Esophagus muscularis mucosa (tissue), 4 donors: ENCODE results near the gene RMND5A.

ENCODE experiments used
- EP300 ChIP-seq: sonication (generic); formaldehyde crosslinking; IDR thresholded peaks from one replicate; pipeline ENCODE4 v1.6.1; 2017; ENCODE audit warnings: antibody characterized with exemption
- POLR2A ChIP-seq: fragments of 450-650 bp; IDR thresholded peaks from one replicate; pipeline ENCODE4 v1.6.1; 2017; ENCODE audit warnings: antibody characterized with exemption, moderate library complexity, mild to moderate bottlenecking, low read depth
- POLR2AphosphoS5 ChIP-seq, 2 donors: sonication (generic); formaldehyde crosslinking; IDR thresholded peaks; one replicate each; pipeline ENCODE4 v1.6.1; 2017; ENCODE audit warnings: antibody characterized with exemption in 2 of 2
- TF ChIP-seq, protein P1 (sequence below), 3 experiments: fragments of 200-600 bp in 2 of 3; fragments of 450-650 bp in 1 of 3; sonication (generic) in 2 of 3; IDR thresholded peaks; one replicate each; pipeline ENCODE4 v1.5.1; 2017 to 2019; ENCODE audit warnings: antibody characterized with exemption in 3 of 3, mild to moderate bottlenecking in 2 of 3, moderate library complexity in 1 of 3

DNA sequence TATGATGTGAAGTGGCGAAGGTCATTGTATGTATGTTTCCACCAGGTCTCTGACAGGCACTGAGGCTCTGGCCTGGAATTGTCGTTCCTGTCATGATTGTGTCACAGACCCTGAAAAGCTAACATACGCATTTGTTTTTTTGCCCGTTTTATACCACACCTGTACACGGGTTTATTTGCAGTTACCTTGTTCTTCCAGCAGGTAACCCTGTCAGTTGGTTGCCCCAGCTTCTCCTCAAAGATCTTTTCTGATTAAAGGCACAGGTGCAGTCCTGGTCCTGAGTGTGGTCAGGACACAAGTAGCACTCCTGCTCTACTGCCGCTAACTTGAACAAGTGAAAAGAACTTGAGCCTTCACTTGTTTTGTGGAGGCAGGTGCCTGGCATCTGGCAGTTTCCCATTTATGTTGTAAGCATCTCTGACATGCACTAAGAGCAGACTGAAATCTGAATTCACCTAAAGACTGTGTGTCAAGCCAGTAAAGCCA lies 50.8 kb downstream of the RMND5A start:
- TF ChIP-seq, protein P1, sequence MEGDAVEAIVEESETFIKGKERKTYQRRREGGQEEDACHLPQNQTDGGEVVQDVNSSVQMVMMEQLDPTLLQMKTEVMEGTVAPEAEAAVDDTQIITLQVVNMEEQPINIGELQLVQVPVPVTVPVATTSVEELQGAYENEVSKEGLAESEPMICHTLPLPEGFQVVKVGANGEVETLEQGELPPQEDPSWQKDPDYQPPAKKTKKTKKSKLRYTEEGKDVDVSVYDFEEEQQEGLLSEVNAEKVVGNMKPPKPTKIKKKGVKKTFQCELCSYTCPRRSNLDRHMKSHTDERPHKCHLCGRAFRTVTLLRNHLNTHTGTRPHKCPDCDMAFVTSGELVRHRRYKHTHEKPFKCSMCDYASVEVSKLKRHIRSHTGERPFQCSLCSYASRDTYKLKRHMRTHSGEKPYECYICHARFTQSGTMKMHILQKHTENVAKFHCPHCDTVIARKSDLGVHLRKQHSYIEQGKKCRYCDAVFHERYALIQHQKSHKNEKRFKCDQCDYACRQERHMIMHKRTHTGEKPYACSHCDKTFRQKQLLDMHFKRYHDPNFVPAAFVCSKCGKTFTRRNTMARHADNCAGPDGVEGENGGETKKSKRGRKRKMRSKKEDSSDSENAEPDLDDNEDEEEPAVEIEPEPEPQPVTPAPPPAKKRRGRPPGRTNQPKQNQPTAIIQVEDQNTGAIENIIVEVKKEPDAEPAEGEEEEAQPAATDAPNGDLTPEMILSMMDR (IDR thresholded peaks at IDR 0.05) = no peak
- TF ChIP-seq POLR2AphosphoS5 (IDR thresholded peaks at IDR 0.05) (no peak), POLR2A (no peak), EP300 (no peak)
